HG03025 (cell line): ENCODE measurements around the gene HLCS.

Source experiments
- ATAC-seq: cut with Tn5 transposase; IDR thresholded peaks from one replicate; pipeline ENCODE4 v1.9.1; 2021; ENCODE audit warnings: mild to moderate bottlenecking, moderate library complexity; ENCODE audit not compliant: unreplicated experiment, low FRiP score

HLCS gene

DNA sequence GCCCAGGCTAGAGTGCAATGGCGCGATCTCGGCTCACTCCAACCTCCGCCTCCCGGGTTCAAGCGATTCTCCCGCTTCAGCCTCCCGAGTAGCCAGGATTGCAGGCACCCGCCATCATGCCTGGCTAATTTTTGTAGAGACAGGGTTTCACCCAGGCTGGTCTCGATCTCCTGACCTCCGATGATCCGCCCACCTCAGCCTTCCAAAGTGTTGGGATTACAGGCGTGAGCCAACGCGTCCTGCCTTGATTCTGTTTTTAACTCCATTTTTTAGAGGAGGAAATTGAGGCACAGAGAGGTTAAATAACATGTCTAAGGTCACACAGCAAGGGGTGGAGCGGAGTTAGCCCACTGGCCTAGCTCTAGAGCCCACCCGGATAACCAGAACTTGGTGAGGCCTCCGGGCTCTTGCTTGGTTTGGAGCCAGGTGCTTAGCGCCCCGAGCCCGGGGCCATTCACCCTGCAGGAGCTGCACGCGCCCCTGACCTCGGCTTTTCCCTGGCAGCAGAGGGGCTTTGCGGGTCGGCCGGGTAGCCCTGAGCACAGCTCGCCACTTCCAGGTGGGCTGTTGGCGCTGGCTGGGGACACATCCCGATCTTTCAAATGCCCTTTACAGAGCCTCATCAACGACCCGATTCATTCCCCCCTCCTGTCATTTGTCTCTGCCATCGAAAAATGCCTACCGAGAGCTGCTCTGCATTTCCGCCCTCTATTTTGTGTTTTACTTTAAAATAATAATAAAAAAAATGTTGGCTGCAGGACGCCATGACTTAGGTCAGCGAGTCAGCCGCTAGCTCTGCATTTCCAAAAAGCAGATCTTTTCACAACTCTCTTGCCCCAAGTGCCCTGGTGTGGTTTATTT is 256.4 kb downstream of the HLCS start:
- ATAC-seq: no peak

DNA sequence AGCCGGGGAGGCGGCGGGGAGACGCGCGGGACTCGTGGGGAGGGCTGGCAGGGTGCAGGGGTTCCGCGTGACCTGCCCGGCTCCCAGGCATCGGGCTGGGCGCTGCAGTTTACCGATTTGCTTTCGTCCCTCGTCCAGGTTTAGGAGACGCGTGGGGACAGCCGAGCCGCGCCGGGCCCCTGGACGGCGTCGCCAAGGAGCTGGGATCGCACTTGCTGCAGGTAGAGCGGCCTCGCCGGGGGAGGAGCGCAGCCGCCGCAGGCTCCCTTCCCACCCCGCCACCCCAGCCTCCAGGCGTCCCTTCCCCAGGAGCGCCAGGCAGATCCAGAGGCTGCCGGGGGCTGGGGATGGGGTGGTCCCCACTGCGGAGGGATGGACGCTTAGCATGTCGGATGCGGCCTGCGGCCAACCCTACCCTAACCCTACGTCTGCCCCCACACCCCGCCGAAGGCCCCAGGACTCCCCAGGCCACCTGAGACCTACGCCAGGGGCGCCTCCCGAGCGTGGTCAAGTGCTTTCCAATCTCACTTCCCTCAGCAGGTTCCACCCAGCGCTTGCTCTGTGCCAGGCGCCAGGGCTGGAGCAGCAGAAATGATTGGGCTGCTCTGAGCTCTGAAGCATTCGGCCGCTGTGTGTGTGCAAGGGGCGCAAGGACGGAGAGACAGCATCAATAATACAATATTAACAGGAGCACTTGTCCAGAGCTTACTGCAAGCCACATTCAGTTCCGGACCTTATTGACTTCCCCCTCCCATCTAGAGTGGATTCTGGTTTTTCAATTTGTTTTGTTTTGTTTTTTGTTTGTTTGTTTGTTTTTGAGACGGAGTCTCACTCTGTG is 257.2 kb downstream of the HLCS start:
- ATAC-seq: no peak

DNA sequence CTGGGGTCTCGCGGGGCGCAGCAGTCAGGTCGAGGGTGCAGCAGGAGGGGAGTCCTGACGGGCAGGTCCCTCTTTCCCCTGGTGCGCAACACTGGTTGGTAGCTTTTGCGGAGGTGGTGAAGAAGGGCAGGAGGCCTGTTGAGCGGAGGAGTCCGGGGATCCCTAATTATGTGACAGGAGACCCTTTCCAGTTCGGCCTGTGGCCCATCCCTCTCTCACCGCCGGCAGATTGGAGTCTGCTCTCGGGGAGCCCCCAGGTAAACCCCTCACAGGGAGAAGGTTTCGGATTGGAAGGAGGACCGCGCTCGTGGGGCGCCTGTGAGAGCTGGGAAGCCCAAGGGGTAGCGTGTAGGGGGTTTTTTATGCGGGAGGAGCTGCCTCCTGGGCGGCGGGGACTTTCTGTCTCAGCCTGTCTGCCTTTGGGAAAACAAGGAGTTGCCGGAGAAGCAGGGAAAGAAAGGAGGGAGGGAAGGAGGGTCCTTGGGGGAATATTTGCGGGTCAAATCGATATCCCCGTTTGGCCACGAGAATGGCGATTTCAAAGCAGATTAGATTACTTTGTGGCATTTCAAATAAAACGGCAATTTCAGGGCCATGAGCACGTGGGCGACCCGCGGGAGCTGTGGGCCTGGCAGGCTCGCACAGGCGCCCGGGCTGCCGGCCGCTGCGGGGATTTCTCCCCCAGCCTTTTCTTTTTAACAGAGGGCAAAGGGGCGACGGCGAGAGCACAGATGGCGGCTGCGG is 258.0 kb downstream of the HLCS start:
- ATAC-seq: no peak

DNA sequence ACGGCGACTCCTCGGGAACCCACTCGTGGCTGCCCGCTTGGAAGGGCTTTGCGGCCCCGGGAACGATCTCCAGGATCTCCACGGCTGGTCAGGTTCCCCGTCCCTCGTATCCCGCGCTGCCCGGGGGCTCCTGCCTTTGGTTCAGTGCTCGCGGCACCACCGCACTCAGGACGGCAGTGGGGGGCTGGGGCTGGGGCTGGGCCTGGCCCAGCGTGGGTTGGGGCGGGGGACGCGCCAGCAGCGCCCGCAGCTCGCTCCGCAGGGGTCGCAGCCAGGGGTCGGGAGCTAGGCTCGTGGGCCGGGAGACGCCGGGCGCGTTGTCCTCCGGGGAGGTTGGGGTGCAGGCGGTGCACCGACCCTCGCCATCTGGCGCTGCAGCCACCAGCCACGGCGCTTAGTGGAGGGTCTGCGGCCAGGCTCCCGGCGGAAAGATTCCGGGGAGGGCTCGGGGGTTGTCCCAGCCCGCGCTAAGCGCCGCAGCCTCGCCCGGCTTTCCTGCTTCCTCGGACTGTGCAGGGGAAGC is 258.6 kb downstream of the HLCS start:
- ATAC-seq: no peak

DNA sequence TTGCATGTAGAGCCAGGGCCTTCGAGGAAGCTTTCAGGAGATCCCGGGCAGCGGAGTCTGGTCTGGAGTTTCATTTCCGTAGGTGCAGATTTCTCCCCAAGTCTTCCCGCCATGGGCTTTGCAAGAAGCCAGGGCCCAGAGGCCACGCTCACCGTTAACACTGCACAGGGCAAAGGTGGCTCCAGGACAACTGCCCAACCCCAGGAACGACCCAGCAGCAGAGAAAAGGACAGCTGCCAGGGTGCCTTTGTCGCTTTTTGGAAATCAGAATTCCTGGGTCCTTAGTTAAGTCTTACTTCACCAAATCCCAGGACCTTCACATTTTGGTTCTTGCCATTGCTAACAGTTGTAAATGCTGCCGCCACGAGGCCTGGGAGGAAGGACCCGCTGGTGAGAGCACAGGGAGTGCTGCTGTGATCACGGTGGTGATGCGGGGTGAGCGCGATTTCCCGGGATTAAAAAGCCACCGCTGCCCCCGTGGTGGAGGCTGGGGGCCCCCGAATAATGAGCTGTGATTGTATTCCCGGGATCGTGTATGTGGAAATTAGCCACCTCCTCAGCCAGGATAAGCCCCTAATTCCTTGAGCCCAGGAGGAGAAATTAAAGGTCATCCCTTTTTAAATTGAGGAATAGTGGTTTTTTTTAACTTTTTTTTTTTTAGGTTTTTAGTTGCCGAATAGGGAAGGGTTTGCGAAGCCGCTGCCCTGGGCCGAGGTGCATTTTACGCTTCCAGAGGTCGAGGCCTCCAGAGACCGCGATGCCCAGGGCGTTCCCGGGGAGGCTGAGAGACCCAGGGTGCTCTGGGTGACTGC is 259.3 kb downstream of the HLCS start:
- no peak for ATAC-seq

DNA sequence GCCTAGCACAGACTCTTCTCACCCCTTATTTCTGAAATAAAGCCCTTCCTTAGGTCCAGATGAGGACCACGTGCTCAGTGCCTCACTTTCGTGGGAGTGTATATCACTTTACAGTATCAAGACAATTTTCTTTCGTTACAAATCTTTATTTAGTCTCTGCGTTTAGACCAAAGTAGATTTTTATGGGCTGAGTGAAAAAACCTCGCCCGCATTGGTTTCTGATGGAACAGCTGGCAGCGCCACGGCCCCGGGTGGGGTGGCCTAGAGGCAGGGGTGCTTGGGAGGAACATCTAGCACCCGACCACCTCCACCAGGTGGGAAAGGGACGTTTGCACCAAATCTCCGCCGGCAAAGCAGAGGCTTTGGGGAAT is 260.0 kb downstream of the HLCS start:
- ATAC-seq: no peak

DNA sequence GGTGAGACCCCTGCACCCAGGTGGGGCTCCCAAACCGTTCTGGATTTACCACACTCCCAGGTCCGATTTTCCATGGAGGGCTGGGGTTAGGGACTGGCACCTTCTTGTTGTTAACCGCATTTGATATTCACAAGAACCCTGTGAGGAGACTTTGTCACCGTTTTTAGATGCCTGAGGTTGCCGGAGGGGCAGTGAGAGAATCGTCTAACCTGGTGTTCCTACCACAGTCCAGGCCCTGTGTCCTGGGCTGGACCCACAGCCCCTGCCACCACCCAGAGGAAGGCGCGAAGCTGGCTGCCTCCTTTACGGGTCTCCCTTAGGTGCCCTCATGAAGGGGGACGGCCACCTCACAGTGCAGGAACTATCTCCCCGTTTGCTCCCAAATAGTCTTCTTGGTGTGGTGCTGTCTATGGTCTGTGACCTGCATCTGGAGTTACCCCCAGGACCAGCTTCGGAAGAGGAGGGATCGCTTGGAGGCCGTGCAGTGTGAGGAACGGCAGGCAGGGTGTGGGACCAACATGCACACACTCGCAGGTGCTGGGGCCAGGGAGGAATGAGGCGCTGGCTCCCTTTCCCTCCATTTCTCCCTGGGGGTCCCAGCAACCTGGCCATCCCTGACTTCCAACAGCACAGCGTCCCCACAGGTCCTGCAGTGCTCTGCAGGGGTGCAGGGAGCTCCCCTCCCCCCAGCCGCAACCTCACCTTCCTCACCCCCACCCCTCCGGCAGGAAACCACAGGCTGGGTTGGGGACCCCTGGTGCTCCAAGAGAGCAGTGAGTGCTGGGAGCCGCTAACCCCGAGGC is 260.6 kb downstream of the HLCS start:
- ATAC-seq: no peak

DNA sequence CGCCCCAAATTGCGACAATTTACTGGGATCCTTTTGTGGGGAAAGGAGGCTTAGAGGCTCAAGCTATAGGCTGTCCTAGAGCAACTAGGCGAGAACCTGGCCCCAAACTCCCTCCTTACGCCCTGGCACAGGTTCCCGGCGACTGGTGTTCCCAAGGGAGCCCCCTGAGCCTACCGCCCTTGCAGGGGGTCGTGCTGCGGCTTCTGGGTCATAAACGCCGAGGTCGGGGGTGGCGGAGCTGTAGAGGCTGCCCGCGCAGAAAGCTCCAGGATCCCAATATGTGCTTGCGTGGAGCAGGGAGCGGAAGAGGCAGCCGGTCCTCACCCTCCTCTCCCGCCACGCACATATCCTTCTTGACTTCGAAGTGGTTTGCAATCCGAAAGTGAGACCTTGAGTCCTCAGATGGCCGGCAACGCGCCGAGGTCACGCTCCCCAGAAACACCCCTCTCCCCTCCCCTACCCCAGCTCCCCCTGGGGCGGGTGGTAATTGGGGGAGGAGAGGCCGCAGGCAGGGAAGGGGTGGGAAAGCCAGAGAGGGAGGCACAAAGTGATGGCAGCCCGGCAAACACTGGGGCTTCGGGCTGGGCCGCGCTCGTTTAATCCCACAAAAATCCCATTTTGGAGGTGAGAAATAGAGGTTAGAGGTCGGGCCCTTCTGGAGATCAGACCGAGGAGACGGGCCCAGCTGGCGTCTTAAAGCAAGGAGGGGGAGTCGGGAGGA is 261.4 kb downstream of the HLCS start:
- no peak for ATAC-seq

DNA sequence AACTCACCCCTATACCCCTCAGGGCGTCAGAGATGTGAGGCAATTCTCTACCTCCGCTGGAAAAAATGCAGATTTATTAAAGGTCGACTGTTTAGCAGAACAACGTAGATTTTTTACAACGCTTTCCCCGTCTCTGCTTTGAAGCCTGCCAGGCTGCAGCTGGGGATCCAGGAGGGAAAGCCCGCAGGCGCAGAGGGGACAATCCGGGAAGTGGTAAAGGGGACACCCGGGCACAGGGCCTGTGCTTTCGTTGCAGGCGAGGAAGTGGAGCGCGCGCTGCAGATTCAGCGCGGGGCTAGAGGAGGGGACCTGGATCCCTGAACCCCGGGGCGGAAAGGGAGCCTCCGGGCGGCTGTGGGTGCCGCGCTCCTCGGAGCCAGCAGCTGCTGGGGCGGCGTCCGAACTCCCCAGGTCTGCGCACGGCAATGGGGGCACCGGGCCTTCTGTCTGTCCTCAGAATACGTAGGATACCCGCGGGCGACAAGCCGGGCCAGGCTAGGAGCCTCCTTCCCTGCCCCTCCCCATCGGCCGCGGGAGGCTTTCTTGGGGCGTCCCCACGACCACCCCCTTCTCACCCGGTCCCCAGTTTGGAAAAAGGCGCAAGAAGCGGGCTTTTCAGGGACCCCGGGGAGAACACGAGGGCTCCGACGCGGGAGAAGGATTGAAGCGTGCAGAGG is 262.1 kb downstream of the HLCS start:
- ATAC-seq: no peak

DNA sequence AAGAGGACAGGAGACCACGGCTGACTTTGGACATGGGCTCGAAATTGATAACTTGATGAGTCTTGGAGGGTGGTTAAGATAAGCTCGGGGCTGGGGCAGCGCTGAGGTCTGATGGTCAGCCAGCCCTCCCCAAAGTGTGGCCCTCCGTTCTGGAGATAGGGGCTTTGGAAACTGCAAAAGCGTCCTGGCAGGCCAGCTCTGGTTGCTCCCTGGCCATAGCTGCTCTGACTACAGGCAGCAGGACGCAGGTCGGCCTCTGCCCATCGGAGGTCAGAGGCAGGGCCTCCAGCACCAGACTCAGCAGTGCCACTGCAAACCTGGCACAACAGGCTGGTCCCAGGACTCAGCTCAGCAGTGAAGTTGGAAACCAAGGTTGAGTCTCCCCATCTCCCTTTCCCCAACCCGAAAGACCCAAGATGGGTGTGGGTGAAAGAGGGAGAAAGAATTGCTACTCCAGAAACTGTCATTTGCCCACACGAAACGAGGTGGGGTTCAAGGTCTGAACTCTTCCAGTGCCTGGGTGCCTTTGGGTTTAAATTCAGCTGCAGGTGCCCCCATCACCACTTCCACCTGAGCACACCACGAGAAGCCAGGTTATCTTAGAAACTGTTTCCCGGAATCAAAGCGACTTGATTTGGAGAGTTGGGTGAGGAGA is 262.7 kb downstream of the HLCS start:
- ATAC-seq: no peak

DNA sequence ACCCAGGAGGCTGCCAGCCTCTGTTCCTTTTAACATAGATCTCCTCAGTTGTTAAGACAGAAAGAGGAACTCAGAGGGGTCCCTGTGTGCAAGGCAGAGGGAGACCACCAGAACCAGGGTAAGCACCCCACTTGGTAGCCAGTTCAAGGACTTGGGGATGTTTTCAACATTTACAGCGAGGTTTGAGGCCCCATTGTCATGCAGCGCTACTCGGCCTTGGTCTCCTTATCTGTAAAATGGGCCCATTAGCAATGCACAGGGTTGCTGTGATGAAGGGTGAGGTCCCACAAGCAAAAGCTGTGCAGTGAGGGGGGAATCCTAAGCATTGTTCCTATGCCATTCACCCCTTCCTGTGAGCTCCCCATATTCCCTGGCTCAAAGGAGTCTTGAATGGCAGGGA is 263.3 kb downstream of the HLCS start:
- ATAC-seq: no peak

DNA sequence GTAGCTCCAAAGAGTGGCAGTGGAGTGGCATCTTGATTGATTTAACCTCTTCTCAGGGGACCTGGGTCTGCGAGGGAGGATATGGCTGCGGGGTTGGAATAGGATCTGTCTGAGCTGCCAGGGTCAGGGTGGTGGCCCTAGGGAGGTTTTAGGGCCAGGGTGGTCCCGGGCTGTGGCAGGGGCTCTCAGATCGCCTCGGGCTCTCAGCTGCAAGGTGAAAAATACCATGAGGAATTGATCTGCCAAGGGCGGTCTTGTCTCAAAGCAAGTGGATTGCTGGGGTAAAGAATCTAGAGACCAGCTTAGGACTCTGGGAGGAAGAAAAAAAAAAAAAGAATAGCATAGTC is 263.9 kb downstream of the HLCS start:
- ATAC-seq: no peak

DNA sequence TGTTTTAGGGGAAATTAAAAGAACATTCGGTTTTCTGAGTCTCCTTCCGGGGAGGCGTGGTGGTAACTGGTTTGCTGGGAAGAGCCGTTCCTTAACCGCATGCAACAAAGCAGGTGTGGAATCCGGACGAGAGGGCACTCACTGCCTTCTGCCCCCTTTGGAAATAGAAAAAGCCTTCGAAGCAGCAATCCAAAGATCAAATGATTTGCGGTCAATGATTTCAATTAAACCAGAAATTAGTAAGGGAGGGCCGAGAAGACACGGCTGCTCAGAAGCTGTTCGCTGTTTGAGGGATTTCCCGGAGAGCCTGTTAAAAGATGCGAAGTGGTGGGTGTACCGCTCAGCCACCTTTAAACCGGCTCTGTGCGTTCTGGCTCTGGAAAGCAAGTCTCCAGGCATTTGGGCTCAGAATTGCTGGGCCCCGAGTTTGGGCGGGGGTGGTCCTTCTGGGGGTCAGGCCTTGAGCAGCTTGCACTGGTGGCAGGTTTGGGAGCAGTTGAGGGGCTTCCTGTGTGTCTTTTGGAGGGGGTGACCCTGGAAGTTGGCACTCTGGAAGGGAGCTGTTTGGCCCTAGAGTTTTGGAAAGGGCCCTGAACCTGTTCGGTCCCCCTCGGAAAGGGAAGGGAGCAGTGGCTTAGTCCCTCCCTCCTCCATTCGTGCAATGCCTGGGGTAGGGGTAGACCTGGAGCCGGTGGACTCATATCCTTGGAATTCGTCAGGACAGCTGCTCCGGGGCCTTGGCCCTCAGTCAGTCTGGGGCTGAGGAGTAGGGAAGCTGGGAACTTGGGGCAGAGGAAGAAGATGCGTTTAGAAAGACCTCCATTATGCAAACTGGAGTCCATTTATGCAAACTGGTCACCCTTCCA is 264.5 kb downstream of the HLCS start:
- ATAC-seq: no peak

DNA sequence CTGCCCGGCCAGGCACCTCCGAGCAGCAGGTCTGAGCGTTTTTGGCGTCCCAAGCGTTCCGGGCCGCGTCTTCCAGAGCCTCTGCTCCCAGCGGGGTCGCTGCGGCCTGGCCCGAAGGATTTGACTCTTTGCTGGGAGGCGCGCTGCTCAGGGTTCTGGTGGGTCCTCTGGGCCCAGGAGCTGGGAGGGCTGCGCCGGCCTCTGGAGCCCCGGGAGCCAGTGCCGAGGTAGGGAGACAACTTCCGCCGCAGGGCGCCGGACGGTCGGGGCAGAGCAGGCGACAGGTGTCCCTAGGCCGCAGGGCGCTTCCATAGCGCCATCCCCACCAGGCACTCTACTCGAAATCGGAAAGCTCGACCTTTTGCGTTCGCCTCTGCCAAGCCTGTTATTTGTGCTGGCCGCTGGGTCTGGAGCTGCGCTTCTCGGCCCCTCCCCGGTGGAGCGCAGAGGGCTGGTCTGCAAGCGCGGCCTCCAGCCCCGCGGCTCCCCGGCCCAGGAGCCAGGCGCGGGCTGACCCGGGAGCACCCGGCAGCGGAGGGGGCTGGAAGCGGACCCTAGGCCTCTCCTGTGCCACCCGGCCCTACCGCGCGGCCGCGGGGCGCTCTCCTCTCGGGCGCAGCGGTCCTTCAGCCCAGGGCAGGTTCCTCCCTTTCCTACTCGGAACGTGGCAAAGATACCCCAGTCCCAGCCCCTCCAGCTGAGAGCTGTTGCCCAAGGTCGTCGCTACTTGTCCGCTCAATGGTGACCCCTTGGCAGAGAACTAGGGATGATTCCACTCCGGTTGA is 265.3 kb downstream of the HLCS start:
- no peak for ATAC-seq
